Ramos (cell line): Measurements from ENCODE around the gene WFIKKN1.

Source experiments
- in situ Hi-C: fragments of 300-500 bp; cut with MboI; formaldehyde crosslinking; loops from one replicate; pipeline ENCODE4 v1.14.3; 2022; ENCODE audit warnings: low sequenced_read_pairs; ENCODE audit not compliant: unreplicated experiment

The WFIKKN1 gene

DNA sequence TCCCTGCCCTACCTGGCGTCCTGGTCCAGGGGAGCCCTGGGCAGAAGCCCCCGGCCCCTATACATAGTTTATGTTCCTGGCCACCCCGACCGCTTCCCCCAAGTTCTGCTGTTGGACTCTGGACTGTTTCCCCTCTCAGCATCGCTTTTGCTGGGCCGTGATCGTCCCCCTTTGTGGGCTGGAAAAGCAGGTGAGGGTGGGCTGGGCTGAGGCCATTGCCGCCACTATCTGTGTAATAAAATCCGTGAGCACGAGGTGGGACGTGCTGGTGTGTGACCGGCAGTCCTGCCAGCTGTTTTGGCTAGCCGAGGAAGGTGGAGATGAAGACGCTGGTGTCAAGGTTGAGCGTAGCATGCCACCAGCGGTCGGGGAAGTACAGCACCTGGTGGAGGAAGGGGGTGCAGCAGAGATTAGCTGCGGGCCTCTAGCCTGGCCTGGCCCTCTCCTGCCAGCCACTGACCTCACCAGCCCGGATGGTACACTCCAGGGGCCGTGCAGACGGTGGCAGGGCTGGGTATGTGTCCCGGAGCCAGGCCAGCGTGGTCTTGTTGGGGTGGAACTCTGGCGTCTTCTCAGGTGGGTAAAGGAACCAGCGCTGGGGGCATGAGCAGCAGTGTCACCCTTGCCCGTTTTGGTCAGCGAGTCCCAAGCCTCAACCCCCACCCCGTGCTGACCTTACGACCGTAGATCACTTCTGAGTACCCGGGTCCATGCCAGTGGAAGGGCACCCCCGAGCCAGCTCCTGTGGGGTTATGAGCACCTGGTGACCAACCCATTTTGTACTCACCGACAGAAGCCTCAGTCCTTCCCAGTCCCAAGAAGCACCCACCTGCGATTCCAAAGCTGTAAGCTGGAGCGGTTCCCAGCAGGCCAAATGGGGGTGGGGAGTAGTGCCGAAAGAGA lies 52.0 kb downstream of the WFIKKN1 start:
- in situ Hi-C loops, result no loop called here

DNA sequence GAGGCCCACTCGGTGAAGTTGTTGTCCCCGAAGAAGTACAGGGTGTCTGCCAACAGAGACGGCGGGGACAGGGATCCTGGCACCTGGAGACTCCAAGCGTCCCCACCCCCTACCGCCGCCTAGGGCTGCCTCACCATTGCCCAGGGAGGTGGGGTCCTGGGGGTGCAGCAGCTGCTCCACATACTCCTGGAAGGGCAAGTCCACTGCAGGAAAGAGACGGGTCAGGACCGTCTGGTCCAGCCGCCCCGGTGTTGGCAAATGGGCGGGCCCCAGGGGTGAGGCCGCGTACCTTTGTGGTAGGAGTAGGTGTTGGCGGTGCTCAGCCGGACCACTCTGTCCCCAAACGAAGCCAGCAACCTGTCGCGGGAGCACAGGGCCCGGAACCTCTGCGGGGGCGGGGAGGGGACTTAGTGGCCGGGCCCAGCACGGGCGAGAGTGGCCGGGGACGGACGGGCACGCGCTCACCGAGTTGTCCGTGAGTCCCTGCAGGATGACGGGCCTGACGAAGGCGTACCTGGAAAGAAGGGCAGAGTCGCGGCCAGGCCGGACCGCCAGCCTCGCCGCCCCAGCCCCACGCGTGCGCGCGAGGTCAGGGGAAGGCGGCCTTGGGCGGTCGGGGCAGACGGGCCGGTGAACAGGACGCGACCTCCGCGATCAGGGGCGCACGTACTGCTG lies 52.7 kb downstream of the WFIKKN1 start:
- in situ Hi-C loops, result no loop called here
